ENCODE results near the gene TTC34.
"Not testable (repeated sequence)": the region's sequence is repeated elsewhere in the genome, so short reads cannot be mapped to it uniquely, and the experiment has no call there.

Gene TTC34

GRCh38 chr1:2759433-2759832 lies 42.1 kb downstream of the TTC34 start:
- H3K9ac ChIP-seq (ENCODE audit: low read depth, low read length, poor library complexity, severe bottlenecking); H3K27me3 ChIP-seq (ENCODE audit: insufficient read depth, low read length, poor library complexity, severe bottlenecking); H3K4me2 ChIP-seq (ENCODE audit: low read depth, low read length, poor library complexity, severe bottlenecking); H3K9me3 ChIP-seq (ENCODE audit: insufficient read depth, low read depth, low read length); H2AFZ ChIP-seq (ENCODE audit: low read length); H4K20me1 ChIP-seq (ENCODE audit: insufficient read depth, low read length, poor library complexity, severe bottlenecking); H3K36me3 ChIP-seq (ENCODE audit: insufficient read depth, low read length); H3K79me2 ChIP-seq (ENCODE audit: insufficient read depth, low read length); H3K4me3 ChIP-seq (ENCODE audit: low read length, poor library complexity, severe bottlenecking); H3F3A ChIP-seq (ENCODE audit: low read depth); H3K4me1 ChIP-seq (ENCODE audit: insufficient read depth, low read length, poor library complexity, severe bottlenecking); H3K9me2 ChIP-seq (replicated peaks; ENCODE audit: low read depth, low read length): not testable (repeated sequence)

- not testable (repeated sequence) for H3K27me3 ChIP-seq (ENCODE audit: insufficient read depth, low read length, poor library complexity, severe bottlenecking); H3K9me2 ChIP-seq (replicated peaks; ENCODE audit: low read depth, low read length); H2AFZ ChIP-seq (ENCODE audit: low read length); H3K36me3 ChIP-seq (ENCODE audit: insufficient read depth, low read length); H3K4me1 ChIP-seq (ENCODE audit: insufficient read depth, low read length, poor library complexity, severe bottlenecking); H3K4me3 ChIP-seq (ENCODE audit: low read length, poor library complexity, severe bottlenecking); H3K79me2 ChIP-seq (ENCODE audit: insufficient read depth, low read length); H3K9me3 ChIP-seq (ENCODE audit: insufficient read depth, low read depth, low read length); H3K4me2 ChIP-seq (ENCODE audit: low read depth, low read length, poor library complexity, severe bottlenecking); H3K9ac ChIP-seq (ENCODE audit: low read depth, low read length, poor library complexity, severe bottlenecking); H3F3A ChIP-seq (ENCODE audit: low read depth); H4K20me1 ChIP-seq (ENCODE audit: insufficient read depth, low read length, poor library complexity, severe bottlenecking)
These were observed 44.0 kb downstream of the TTC34 start for GRCh38 chr1:2757519-2757918.

DNA sequence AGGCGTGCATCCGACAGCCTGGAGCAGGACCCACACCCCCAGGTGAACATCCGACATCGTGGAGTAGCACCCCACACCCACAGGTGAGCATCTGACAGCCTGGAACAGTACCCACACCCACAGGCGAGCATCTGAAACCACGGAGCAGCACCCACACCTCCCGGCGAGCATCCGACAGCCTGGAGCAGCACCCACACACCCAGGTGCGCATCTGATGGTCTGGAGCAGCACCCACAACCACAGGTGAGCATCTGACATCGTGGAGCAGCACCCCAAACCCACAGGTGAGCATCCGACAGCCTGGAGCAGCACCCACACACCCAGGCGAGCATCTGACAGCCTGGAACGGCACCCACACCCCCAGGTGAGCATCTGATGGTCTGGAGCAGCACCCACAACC lies 46.1 kb downstream of the TTC34 start:
- not testable (repeated sequence) for H3K4me1 ChIP-seq (ENCODE audit: insufficient read depth, low read length, poor library complexity, severe bottlenecking); H3K36me3 ChIP-seq (ENCODE audit: insufficient read depth, low read length); H3K9me3 ChIP-seq (ENCODE audit: insufficient read depth, low read depth, low read length); H3K9me2 ChIP-seq (replicated peaks; ENCODE audit: low read depth, low read length); H3K27me3 ChIP-seq (ENCODE audit: insufficient read depth, low read length, poor library complexity, severe bottlenecking); H3F3A ChIP-seq (ENCODE audit: low read depth); H2AFZ ChIP-seq (ENCODE audit: low read length); H3K4me3 ChIP-seq (ENCODE audit: low read length, poor library complexity, severe bottlenecking); H3K79me2 ChIP-seq (ENCODE audit: insufficient read depth, low read length); H3K4me2 ChIP-seq (ENCODE audit: low read depth, low read length, poor library complexity, severe bottlenecking); H3K9ac ChIP-seq (ENCODE audit: low read depth, low read length, poor library complexity, severe bottlenecking); H4K20me1 ChIP-seq (ENCODE audit: insufficient read depth, low read length, poor library complexity, severe bottlenecking)

DNA sequence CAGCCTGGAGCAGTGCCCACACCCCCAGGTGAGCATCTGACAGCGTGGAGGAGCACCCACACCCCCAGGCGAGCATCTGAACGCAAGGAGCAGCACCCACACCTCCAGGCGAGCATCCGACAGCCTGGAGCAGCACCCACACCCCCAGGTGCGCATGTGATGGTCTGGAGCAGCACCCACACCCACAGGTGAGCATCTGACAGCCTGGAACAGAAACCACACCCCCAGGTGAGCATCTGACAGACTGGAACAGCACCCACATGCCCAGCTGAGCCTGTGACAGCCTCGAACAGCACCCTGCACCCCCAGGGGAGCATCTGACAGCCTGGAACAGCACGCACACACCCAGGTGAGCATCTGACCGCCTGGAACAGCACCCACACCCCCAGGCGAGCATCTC lies 46.9 kb downstream of the TTC34 start:
- H3K36me3 ChIP-seq (ENCODE audit: insufficient read depth, low read length); H3K4me1 ChIP-seq (ENCODE audit: insufficient read depth, low read length, poor library complexity, severe bottlenecking); H3K9ac ChIP-seq (ENCODE audit: low read depth, low read length, poor library complexity, severe bottlenecking); H3K4me3 ChIP-seq (ENCODE audit: low read length, poor library complexity, severe bottlenecking); H3K9me3 ChIP-seq (ENCODE audit: insufficient read depth, low read depth, low read length); H3K27me3 ChIP-seq (ENCODE audit: insufficient read depth, low read length, poor library complexity, severe bottlenecking); H3K9me2 ChIP-seq (replicated peaks; ENCODE audit: low read depth, low read length); H3K79me2 ChIP-seq (ENCODE audit: insufficient read depth, low read length); H3F3A ChIP-seq (ENCODE audit: low read depth); H4K20me1 ChIP-seq (ENCODE audit: insufficient read depth, low read length, poor library complexity, severe bottlenecking); H3K4me2 ChIP-seq (ENCODE audit: low read depth, low read length, poor library complexity, severe bottlenecking); H2AFZ ChIP-seq (ENCODE audit: low read length): not testable (repeated sequence)

DNA sequence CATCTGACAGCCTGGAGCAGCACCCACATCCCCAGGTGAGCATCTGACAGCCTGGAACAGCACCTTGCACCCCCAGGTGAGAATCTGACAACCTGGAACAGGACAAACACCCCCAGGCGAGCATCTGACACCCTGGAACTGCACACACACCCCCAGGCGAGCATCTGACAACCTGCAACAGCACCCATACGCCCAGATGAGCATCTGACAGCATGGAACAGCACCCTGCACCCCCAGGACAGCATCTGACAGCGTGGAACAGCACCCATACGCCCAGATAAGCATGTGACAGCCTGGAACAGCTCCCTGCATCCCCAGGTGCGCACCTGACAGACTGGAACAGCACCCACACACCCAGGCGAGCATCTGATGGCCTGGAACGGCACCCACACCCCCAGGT lies 49.0 kb downstream of the TTC34 start:
- not testable (repeated sequence) for H3K4me3 ChIP-seq (ENCODE audit: low read length, poor library complexity, severe bottlenecking); H3K36me3 ChIP-seq (ENCODE audit: insufficient read depth, low read length); H3K9me2 ChIP-seq (replicated peaks; ENCODE audit: low read depth, low read length); H3K9me3 ChIP-seq (ENCODE audit: insufficient read depth, low read depth, low read length); H3F3A ChIP-seq (ENCODE audit: low read depth); H2AFZ ChIP-seq (ENCODE audit: low read length); H3K79me2 ChIP-seq (ENCODE audit: insufficient read depth, low read length); H3K9ac ChIP-seq (ENCODE audit: low read depth, low read length, poor library complexity, severe bottlenecking); H3K4me1 ChIP-seq (ENCODE audit: insufficient read depth, low read length, poor library complexity, severe bottlenecking); H4K20me1 ChIP-seq (ENCODE audit: insufficient read depth, low read length, poor library complexity, severe bottlenecking); H3K27me3 ChIP-seq (ENCODE audit: insufficient read depth, low read length, poor library complexity, severe bottlenecking); H3K4me2 ChIP-seq (ENCODE audit: low read depth, low read length, poor library complexity, severe bottlenecking)

DNA sequence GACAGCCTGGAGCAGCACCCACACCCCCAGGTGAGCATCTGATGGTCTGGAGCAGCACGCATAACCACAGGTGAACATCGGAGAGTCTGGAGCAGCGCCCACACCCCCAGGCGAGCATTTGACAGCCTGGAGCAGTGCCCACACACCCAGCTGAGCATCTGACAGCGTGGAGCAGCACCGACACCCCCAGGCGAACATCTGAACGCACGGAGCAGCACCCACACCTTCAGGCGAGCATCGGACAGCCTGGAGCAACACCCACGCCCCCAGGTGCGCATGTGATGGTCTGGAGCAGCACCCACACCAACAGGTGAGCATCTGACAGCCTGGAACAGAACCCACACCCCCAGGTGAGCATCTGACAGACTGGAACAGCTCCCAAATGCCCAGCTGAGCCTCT lies 49.6 kb downstream of the TTC34 start:
- not testable (repeated sequence) for H3K9ac ChIP-seq (ENCODE audit: low read depth, low read length, poor library complexity, severe bottlenecking); H3K36me3 ChIP-seq (ENCODE audit: insufficient read depth, low read length); H4K20me1 ChIP-seq (ENCODE audit: insufficient read depth, low read length, poor library complexity, severe bottlenecking); H3K4me2 ChIP-seq (ENCODE audit: low read depth, low read length, poor library complexity, severe bottlenecking); H2AFZ ChIP-seq (ENCODE audit: low read length); H3K27me3 ChIP-seq (ENCODE audit: insufficient read depth, low read length, poor library complexity, severe bottlenecking); H3K79me2 ChIP-seq (ENCODE audit: insufficient read depth, low read length); H3K4me1 ChIP-seq (ENCODE audit: insufficient read depth, low read length, poor library complexity, severe bottlenecking); H3K9me2 ChIP-seq (replicated peaks; ENCODE audit: low read depth, low read length); H3K9me3 ChIP-seq (ENCODE audit: insufficient read depth, low read depth, low read length); H3F3A ChIP-seq (ENCODE audit: low read depth); H3K4me3 ChIP-seq (ENCODE audit: low read length, poor library complexity, severe bottlenecking)

GRCh38 chr1:2750766-2751730 lies 50.4 kb downstream of the TTC34 start:
- not testable (repeated sequence) for H3K9me2 ChIP-seq (replicated peaks; ENCODE audit: low read depth, low read length); H3K4me1 ChIP-seq (ENCODE audit: insufficient read depth, low read length, poor library complexity, severe bottlenecking); H3K9ac ChIP-seq (ENCODE audit: low read depth, low read length, poor library complexity, severe bottlenecking); H3F3A ChIP-seq (ENCODE audit: low read depth); H3K9me3 ChIP-seq (ENCODE audit: insufficient read depth, low read depth, low read length); H2AFZ ChIP-seq (ENCODE audit: low read length); H3K36me3 ChIP-seq (ENCODE audit: insufficient read depth, low read length); H3K4me3 ChIP-seq (ENCODE audit: low read length, poor library complexity, severe bottlenecking); H3K79me2 ChIP-seq (ENCODE audit: insufficient read depth, low read length); H3K27me3 ChIP-seq (ENCODE audit: insufficient read depth, low read length, poor library complexity, severe bottlenecking); H3K4me2 ChIP-seq (ENCODE audit: low read depth, low read length, poor library complexity, severe bottlenecking); H4K20me1 ChIP-seq (ENCODE audit: insufficient read depth, low read length, poor library complexity, severe bottlenecking)

Measured in Loucy (cell line).